Activated CD8-positive, alpha-beta memory T cell treated with anti-CD3 and anti-CD28 coated beads, Interleukin-2, amount 50 U/mL, for 48 hours (primary cell): Measurements from ENCODE around the gene ZSCAN22.
"Not testable (repeated sequence)": the region's sequence is repeated elsewhere in the genome, so short reads cannot be mapped to it uniquely, and the experiment has no call there.

Experiments
- DNase-seq: peaks from one replicate; pipeline ENCODE4 v3.0.0-alpha.2; 2020

Gene ZSCAN22

DNA sequence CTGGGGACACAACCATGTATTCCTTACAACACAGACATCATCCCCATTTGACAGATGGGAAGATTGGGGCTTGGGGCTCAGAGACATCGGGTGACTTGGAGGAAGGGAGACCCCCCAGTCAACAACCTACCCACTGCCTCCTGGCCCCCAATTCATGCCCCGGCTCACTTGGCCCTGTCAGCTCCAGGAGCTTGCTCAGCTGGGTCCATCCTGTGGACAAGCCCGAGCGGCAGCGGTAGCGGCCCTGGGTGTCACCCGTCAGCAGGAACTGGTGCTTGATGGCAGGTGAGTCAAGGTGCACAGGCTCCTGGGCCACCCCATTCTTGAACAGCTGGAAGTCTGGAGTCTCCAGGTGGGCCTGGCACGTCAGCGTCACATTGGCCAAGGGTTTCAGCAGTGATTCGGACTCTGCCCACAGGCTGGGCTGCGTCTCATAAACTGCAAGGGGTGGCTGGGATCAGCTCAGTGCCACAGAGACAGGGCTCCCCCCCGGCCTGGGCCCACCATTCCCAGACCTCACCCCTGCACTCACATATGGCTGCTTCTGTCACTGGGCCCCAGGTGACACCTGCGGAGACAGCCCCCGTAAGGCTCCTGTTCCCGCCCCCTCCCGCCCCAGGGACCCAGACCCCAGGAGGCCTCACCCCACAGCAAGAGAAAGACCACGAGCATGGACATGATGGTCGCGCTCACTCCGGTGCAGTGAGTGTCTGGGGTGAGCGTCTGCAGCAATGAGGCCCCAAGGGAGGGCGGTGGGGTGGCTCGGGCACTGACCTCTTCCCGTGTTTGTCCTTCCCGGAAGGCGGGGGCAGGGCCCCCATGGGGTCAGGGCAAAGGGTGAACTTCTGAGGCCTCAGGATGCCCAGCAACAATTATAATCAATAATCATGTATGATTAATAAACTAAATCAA, 26.2 kb downstream of the ZSCAN22 start, which contains the start of gene A1BG:
Gene A1BG (minus strand): TSS at position 733 of the 912 bp plus-strand sequence. CDS start 55 bp downstream, at position 678.
- no peak for DNase-seq

DNA sequence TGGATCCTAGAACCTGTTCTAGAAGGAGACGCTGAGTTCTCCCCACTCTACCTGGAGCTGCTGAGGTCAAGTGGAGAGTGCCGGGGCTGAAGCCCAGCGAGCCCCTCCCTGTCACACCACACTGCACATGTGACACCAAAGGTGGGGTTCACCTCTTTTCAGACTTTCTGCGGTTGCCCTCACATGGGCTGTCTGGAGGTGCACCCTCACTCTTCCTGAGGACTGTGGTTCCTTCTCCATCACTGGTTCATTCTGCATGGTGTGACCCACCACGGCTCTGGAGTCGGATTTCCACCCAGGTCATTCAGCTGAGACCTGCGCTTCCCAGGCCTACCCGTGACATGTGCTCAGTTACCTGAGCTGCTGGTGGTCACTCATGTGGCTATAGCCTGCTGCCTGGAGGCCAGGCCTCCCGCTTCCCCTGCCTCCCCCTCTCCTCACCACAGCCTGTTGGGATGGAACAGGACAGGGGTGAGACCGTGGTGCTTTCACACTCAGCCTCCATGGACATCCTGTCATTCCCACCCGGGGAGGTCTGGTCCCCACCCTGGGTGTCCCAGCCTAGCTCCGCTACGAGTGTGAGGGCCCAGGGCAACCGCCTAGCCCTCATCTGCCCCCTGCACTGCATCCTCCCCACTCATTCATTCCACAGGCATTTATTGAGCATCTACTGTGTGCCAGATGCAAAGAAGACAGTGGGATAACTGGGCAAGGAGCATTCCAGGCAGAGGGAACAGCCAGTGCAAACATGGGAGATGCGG, 27.1 kb downstream of the ZSCAN22 start:
- no peak for DNase-seq

DNA sequence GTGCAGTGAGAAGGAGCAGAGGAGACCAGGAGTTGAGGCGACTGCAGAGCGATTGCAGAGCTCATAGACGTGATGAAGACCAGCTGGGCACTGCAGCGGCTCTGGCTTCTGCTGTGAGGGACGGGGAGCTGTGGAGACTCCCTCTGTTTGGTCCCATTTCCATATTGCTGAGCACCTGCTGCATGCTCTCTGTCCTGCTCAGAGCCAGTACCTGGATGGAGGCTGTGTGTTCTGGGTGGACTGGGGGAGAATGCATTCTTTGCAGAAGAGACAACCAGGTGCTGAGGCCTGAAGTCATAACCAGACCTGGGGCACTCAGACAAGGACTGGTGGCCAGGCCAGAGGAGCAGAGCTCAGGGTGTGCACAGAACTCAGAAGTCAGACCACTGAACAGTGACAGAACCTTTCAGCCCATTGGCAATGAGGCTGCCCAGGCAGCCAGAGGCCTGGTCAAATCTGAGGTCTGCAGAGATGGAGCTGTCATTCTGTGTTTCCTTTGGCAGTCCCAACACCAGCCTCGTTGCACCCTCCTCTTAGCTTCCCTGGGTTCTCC, 27.8 kb downstream of the ZSCAN22 start:
- peak; percentile 51 for DNase-seq

DNA sequence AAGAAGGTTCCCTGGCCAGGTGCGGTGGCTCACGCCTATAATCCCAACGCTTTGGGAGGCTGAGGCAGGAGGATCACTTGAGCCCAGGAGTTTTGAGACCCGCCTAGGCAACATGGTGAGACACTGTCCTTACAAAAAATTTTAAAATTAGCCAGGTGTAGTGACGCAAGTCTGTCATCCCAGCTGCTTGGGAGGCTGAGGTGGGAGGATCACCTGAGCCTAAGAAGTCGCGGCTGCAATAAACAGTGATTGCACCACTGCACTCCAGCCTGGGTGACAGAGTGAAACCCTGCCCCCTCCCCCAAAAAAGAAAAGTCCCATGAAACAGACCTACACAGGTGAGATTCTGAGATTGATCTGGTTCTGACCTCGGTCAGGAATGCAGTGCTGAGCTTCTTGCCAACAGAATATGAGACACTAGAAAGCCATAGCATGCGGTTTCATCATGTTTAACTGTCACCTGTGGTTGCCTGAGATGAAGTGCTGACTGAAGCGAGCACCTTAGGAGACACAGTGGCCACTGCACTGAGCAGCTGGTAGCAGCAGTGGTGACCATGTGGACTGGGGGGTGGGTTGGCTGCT, 28.5 kb downstream of the ZSCAN22 start:
- no peak for DNase-seq

DNA sequence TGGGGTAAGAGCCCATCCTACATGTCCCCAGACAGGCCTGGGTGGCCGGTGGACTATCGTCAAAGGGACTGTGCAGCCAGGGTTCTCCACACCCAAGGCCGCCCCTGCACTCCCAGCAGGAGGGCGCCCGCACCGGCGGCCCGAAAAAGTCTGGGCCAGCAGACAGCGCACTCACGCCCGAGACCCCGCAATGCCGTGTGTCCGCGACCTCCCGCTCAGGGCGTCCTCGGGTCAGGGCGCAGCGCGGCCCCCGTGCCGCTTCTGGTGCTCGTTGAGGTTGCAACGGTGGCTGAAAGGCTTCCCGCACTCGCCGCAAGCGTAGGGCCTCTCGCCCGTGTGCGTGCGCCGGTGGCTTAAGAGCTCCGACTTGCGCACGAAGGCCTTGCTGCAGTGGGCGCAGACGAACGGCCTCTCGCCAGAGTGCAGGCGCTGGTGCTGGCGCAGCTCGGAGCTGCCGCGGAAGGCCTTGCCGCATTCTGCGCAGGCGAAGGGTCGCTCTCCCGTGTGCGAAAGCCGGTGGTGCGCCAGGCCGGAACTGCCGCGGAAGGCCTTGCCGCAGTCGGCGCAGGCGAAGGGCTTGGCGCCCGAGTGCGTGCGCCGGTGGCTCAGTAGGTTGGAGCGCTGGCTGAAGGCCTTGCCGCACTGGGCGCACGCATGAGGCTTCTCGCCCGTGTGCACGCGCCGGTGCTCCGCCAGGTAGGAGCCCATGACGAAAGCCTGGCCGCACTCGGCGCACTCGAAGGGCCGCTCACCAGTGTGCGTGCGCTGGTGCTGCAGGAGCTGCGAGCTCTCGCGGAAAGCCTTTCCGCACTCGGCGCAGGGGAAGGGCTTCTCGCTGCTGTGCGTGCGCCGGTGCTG, 29.3 kb downstream of the ZSCAN22 start:
- peak; percentile 66 for DNase-seq

GRCh38 chr19:58356766-58357480, 30.1 kb downstream of the ZSCAN22 start:
- peak; percentile 56 for DNase-seq

GRCh38 chr19:58357481-58358145, 30.8 kb downstream of the ZSCAN22 start:
- no peak for DNase-seq

DNA sequence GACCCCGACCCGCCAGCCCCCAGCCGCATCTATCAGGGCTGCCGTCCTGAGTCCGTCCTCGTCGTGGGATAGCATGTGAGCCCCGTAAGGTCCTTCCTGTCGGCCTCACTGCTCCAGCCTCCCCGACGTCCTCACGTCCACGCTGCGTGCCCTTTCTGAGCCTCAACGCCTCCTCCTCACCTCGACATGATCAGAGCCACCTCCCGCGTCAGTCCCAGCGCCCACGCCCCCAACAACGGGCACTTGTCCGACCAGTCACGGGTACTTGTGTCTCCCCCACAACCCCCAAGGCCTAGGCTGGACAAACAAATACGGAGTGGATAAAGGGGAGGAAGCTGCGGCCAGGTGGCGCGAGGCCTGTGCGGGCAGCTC, 35.1 kb downstream of the ZSCAN22 start:
- DNase-seq = peak; percentile 84

DNA sequence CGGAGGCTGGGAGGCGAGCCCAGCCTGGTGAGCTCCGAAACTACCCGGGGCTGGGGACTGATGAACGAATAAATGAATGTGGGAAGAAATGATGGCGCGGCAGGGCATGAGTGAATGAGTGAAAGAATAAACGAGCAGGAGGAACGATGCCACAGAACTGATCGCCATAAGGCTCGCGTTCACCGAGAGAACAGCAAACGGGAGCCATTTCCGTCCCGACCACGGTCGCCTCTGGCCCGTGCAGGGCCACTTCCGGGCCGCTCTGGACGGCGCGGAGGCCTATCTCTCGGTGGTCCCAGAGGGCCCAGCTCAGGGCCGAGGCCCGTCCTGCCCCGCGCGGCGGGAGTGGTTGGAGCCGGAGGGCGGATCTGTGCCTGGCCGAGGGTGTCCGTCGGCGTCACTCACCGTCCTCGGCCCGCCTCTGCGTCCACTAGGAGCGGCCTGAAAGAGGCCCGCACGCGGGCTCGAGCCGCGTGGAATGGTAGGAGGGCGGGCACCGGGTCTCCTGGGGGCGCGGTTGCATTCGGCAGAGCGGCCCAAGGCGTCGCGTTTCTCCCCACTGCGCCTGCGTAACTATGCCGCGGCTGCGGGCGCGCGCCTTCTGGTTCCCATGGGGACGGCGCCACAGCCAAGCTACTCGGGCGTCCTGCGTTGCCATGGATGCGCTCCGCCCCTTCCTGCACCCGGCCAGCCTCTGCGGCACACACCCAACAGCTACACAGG, 35.6 kb downstream of the ZSCAN22 start, which contains the start of gene ZNF497:
Gene ZNF497 (minus strand): TSS at position 480 of the 723 bp plus-strand sequence. CDS start 5,116 bp downstream, outside the sequence.
- peak; percentile 98 for DNase-seq

- no peak for DNase-seq
Measured at GRCh38 chr19:58364146-58364545, 37.4 kb downstream of the ZSCAN22 start.

DNA sequence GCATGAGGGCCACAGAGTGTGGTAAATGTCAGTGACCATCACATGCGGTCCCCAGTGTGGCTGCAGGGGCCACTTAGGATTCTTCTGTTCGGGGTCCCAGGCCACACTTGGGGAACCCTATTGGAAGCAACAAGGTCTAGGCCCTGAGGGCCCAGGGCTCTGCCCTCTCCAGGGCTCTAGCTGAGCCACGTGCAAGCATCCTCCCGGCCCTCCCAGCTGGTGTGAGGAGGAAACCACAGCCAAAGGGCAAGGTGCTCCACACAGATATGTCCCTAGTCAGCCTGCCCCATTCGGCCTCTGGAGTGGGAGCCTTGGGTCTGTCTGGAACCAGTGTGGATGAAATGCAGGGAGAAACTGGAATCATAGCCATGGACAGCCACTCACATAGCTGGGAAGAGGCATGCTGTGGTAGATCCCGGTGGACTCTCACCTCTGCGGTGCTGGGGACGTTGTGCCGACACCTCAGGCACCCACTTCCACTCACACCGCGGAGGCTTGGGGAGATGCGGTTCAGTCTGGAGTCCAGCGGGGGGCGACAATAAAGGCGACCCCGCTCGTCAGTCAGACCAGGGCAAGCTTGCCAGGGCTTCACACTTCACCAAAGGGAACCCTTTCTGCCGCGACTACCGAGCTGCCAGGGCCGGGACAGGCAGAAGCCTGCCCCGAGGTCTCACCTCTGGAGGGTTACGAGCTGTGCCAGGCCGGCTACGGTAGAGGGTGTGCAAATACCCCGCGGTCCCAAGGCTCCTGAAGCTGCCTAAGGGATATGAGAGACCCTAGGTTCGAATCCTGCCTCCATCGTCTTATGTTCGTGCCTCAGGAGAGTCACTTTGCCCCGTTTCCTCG, 40.0 kb downstream of the ZSCAN22 start:
- DNase-seq = no peak

DNA sequence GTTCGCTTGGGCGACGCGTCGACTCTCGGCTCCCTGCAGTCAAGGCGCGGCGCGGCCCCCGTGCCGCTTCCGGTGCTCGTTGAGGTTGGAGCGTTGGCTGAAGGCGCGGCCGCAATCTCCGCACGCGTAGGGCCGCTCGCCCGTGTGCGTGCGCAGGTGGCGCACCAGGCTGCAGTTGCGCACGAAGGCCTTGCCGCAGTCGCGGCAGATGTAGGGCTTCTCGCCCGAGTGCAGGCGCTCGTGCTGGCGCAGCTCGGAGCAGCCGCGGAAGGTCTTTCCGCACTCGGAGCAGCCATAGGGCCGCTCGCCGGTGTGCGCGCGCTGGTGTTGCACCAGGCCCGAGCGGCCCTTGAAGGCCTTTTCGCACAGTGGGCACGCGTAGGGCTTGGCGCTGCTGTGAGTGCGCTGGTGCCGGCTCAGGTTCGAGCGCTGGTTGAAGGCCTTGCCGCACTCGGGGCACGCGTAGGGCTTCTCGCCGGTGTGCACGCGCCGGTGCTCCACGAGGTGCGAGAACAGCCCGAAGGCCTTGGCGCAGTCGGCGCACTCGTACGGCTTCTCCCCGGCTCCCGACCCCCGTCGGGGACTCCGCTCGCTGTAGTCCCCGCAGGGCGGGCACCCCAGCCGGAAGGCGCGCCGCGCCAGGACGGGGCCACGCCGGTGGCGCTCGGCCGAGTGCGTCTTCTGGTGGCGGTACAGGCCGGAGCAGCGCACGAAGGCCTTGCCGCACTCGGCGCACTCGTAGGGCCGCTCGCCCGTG, 41.1 kb downstream of the ZSCAN22 start:
- no peak for DNase-seq

GRCh38 chr19:58368561-58369360, 42.0 kb downstream of the ZSCAN22 start:
- DNase-seq = no peak

DNA sequence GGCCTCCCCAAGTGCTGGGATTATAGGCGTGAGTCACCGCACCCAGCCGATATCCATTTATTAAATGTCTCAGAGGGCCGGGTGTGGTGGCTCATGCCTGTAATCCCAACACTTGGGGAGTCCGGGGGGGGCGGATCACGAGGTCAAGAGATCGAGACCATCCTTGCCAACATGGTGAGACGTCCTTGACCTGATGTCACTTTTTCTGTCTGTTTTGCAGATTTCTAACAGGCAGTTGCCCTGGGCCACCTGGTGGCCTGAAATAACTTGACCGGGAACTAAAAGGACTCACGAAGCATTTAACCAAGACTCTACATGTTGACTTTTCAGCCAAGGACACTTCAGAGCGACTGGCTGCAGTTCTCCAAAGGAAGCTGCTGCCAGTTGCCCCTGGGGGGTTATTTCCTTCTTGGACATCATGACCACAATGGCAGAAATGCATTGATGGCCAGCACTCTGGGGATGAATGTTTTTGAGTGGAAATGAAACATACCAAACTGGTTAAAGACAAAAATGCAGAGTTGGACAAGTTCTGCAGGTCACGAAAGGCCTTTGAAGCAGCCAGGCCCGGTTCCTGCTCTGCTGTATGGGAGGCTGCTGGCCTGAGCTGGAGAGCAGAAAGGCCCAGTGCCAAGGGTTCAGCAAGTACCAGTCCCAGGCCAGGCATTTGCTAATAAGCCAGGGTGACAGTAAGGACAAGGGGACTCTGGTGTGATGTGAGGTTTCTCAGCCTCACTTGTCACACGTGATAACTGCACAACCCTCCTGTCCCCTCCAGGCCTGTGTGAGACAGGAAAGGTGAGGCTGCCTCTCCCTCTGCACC, 45.7 kb downstream of the ZSCAN22 start:
- no peak for DNase-seq

- DNase-seq = no peak
Measured at GRCh38 chr19:58374200-58374599, 47.4 kb downstream of the ZSCAN22 start.

DNA sequence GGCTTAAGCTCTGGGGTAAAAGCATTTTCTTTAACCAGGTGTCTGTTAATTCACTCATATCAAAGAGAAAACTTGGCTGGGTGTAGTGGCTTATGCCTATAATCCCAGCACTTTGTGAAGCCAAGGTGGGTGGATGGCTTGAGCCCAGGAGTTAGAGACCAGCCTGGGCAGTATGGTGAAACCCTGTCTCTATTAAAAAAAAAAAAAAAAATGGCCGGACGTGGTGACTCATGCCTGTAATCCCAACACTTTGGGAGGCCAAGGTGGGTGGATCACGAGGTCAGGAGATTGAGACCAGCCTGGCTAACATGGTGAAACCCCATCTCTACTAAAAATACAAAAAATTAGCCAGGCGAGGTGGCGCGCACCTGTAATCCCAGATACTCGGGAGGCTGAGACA, 49.9 kb downstream of the ZSCAN22 start:
- DNase-seq = not testable (repeated sequence)

DNA sequence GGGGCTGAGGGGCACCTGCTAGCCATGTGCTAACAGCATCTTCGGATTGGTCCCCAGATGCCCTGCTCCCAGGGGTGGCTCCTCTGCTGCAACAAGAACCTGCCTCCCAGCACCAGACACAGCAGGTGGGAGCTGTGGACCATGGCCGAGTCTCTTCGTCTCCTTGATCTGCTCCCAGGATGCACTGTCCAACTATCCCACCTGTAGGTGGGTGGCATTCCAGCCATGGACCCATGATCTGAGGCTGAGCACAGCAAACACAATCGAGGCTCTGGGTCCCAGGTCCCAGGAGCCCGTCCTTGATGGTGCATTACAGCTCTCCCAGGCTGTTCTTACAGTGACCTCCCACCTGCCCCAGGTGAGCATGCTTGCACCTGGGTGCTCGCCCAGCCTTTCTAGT, 52.5 kb downstream of the ZSCAN22 start:
- DNase-seq = no peak
